Adrenal gland (tissue), 12 donors: ENCODE data around the gene ARHGAP22. TPM values are rescaled to one million over a fixed set of nuclear protein-coding genes. Genes with fewer than 3 reads are reported as not detected.

Experiments used
- DNase-seq, 7 donors: peaks; one replicate each; pipeline ENCODE4 v3.0.0-alpha.2; 2019 to 2020
- H3K27ac ChIP-seq, 5 donors: fragments of 200-600 bp; sonication (generic) in 4 of 5; 1 replicate in 3 of 5; 2 replicates in 2 of 5; pipeline versions ENCODE4 v1.5.1 to v1.8.0; 2016 to 2020; ENCODE audit warnings: mild to moderate bottlenecking in 1 of 5
- H3K27me3 ChIP-seq: fragments of 200-600 bp; 2 replicates; pipeline ENCODE4 v1.8.0; 2021
- H3K36me3 ChIP-seq, 2 donors: fragments of 200-600 bp; replicated peaks in 1 of 2; 1 replicate in 1 of 2; 2 replicates in 1 of 2; pipeline versions ENCODE4 v1.5.1 to v1.8.0; 2018 to 2022
- H3K4me1 ChIP-seq, 2 donors: fragments of 200-600 bp; replicated peaks in 1 of 2; 1 replicate in 1 of 2; 2 replicates in 1 of 2; pipeline versions ENCODE4 v1.5.1 to v1.8.0; 2018 to 2021
- H3K4me3 ChIP-seq, 4 donors: fragments of 200-600 bp; sonication (generic) in 3 of 4; one replicate each; pipeline ENCODE4 v1.5.1; 2016 to 2018
- H3K9me3 ChIP-seq, 3 donors: fragments of 200-600 bp; sonication (generic) in 1 of 3; replicated peaks in 1 of 3; 1 replicate in 2 of 3; 2 replicates in 1 of 3; pipeline versions ENCODE4 v1.5.1 to v1.8.0; 2016 to 2021
- POLR2A ChIP-seq, 2 donors: fragments of 450-650 bp; IDR thresholded peaks; one replicate each; pipeline ENCODE4 v1.6.1; 2017; ENCODE audit warnings: antibody characterized with exemption in 2 of 2, mild to moderate bottlenecking in 2 of 2, moderate library complexity in 1 of 2
- WGBS, 4 donors: extraction: QIAGEN DNeasy Blood & Tissue Kit in 2 of 4; methylation state at CpG; one replicate each; pipeline versions ENCODE4 v1.1.5 to v1.1.7; 2013 to 2017; 5-methylcytosine and 5-hydroxymethylcytosine counted together
- intact Hi-C, 2 donors: fragments of 100-400 bp; cut with DNase I; formaldehyde crosslinking; loops; one replicate each; pipeline versions ENCODE4 v1.14.1 to v1.15.0; 2022 to 2023
- polyA plus RNA-seq, 3 donors: library from polyadenylated mRNA; stranded (reverse); fragments of 200-250 nt in 2 of 3; fragments of 350-450 nt in 1 of 3; fragmentation: Illumina TruSeq in 1 of 3; extraction: RNeasy Lipid Tissue Mini Kit (QIAGEN cat#74804) in 1 of 3; gene quantifications; one replicate each; pipeline ENCODE4 v1.2.3, GENCODE V29; 2013 to 2014
- total RNA-seq, 9 donors: library from RNA; depleted of rRNA in 4 of 9; stranded (reverse); fragments of >200 nt in 4 of 9; fragments of 120-200 nt in 1 of 9; fragmentation: NEBNext Ultra II Directional in 1 of 9; extraction: Animal tissue kit (Norgen Biotek cat#: 25700) in 1 of 9; gene quantifications; one replicate each; pipeline versions ENCODE4 v1.1.0 to v1.2.4, GENCODE V29; 2013 to 2023
- TF ChIP-seq, protein P1 (sequence below), 6 experiments: fragments of 450-650 bp in 4 of 6; fragments of 200-600 bp in 2 of 6; sonication (generic) in 1 of 6; IDR thresholded peaks; 1 replicate in 5 of 6; 2 replicates in 1 of 6; pipeline versions ENCODE4 v1.5.1 to v1.8.0; 2016 to 2021; ENCODE audit warnings: antibody characterized with exemption in 6 of 6, mild to moderate bottlenecking in 2 of 6, moderate library complexity in 1 of 6
- donor health status: healthy with polysubstance abuse.
- donor health status: Bipolar disorder and iron deficiency.
- donor health status: DM: yes; HTN: yes; CAD: no.
- donor health status: DM: no; HTN: no; CAD: no.
- donor health status: DM: no; HTN: no; CAD: no.
- donor health status: DM: yes; HTN: yes; CAD: no.

Gene ARHGAP22
- total and polyA plus RNA-seq, 12 donors: 0.91 to 11.6 (median 4.6) TPM

DNA sequence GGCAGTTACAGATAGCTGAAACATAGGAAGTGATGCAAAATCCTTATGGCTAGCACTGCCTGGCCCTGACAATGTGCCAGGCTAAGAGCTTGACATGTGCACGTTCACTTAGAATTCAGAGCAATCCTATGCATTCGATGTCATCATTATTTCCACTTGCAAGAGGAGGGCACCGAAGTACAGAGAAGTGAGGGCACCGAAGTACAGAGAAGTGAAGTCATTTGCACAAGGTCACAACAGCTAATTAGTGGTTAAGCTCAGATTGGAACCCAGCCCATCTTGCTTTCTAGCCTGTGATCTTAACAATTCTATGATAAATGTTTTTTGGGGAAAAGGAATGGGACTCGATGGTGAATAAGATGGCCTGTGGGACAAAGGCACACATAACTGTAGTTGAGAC lies 73.4 kb downstream of the ARHGAP22 start:
- no peak for TF ChIP-seq POLR2A (IDR thresholded peaks at IDR 0.05)
- Histone ChIP-seq H3K36me3 (no peaks in the 10 kb centered on the region), H3K4me1 (no peaks in the 10 kb centered on the region), H3K4me3 (no peak overlapping the region), H3K27me3 (no peaks in the 10 kb centered on the region), H3K27ac (no peak overlapping the region), H3K9me3 (no peaks in the 10 kb centered on the region)
- no peak for DNase-seq
- intact Hi-C loops: no loop called here
- 26 to 84% (median 55%) methylated on average over 2 to 5 of the region's 5 CpGs for WGBS, 4 donors

DNA sequence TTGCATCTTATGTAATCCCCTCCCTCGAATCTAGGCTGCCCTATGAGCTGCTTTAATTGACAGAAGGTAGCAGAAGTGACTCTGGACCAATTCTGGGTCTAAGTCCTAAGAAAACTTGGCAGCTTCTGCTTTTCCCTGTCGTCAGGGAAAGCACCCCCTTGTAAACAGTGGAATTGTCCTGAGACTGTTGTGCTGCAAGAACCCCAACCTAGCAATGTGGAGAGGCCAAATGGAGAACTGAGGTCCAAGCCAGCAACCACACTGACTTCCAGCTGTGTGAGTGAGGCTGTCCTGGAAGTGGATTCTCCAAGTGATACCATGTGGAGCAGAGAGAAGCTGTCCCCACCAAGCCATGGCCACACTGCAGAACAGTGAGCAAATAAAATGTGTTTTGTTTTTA lies 75.5 kb downstream of the ARHGAP22 start:
- DNase-seq: peak in 1 of 7 donors; percentile 24
- Histone ChIP-seq H3K4me3 (no peak overlapping the region), H3K4me1 (no peaks in the 10 kb centered on the region), H3K36me3 (no peaks in the 10 kb centered on the region), H3K9me3 (no peaks in the 10 kb centered on the region), H3K27ac (no peak overlapping the region), H3K27me3 (no peaks in the 10 kb centered on the region)
- WGBS, 4 donors: 40 to 77% (median 65%) methylated on average over 2 of the region's 2 CpGs
- intact Hi-C loops: no loop called here
- TF ChIP-seq, protein P1, sequence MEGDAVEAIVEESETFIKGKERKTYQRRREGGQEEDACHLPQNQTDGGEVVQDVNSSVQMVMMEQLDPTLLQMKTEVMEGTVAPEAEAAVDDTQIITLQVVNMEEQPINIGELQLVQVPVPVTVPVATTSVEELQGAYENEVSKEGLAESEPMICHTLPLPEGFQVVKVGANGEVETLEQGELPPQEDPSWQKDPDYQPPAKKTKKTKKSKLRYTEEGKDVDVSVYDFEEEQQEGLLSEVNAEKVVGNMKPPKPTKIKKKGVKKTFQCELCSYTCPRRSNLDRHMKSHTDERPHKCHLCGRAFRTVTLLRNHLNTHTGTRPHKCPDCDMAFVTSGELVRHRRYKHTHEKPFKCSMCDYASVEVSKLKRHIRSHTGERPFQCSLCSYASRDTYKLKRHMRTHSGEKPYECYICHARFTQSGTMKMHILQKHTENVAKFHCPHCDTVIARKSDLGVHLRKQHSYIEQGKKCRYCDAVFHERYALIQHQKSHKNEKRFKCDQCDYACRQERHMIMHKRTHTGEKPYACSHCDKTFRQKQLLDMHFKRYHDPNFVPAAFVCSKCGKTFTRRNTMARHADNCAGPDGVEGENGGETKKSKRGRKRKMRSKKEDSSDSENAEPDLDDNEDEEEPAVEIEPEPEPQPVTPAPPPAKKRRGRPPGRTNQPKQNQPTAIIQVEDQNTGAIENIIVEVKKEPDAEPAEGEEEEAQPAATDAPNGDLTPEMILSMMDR (IDR thresholded peaks at IDR 0.05): no peak
- no peak for TF ChIP-seq POLR2A (IDR thresholded peaks at IDR 0.05)

DNA sequence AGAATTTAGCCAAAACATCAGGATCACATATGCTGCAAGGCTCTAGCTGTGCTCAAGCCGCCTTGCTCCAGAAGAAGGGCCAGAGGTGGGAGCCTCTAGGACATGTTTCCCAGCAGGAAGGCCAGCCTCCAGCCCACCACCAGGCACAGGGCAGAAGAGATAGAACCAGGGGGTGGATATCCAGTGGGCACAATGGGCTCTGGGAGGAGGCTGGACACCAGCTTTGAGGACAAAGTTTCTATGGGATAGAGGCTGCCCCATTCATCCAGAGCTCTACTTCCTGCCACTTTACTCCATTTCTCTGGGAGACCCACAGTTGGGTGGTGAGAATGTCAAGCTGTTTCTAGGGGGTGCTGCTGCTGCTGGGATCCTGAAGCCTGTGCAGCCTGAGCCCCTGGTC lies 77.1 kb downstream of the ARHGAP22 start:
- intact Hi-C loops: no loop called here
- H3K36me3 ChIP-seq: no peaks in the 10 kb centered on the region
- WGBS, 4 donors: 90 to 100% (median 93%) methylated on average over 1 of the region's 1 CpG
- H3K9me3 ChIP-seq: no peaks in the 10 kb centered on the region
- H3K4me3 ChIP-seq: no peak overlapping the region
- no peak overlapping the region for H3K27ac ChIP-seq
- peaks cover 7 to 11% of the 10 kb centered on the region in 2 donors for H3K4me1 ChIP-seq
- no peaks in the 10 kb centered on the region for H3K27me3 ChIP-seq
- DNase-seq: peak in 1 of 7 donors; percentile 24
- no peak for TF ChIP-seq POLR2A (IDR thresholded peaks at IDR 0.05)
- TF ChIP-seq, protein P1 (IDR thresholded peaks at IDR 0.05): no peak

DNA sequence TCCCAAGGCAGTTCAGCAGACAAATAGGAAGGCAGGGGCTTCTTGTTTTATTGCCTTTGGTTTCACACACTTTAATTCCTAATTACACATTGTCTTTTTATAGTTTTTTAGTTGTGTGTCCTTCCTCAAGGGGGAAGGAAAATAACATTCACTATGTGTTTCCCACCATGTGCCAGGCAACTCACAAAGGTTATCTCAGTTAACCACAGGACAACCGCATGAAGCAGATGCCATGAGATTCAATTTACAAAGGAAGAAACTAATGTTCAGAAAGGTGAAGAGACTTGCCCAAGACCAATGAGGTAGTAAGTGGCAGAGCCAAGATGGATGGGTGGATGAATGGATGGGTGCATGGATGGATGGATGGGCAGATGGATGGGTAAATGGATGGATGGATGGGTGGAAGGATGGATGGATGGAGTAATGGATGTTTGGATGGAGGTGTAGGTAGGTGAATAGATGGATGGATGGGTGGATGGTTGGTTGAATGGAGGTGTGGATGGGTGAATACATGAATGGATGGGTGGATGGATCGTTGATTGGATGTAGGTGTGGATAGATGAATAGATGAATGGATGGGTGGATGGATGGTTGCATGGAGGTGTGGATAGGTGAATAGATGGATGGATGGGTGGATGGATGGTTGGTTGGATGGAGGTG lies 77.9 kb downstream of the ARHGAP22 start:
- H3K36me3 ChIP-seq: no peaks in the 10 kb centered on the region
- TF ChIP-seq, protein P1 (IDR thresholded peaks at IDR 0.05): no peak
- no peak for TF ChIP-seq POLR2A (IDR thresholded peaks at IDR 0.05)
- H3K27me3 ChIP-seq: no peaks in the 10 kb centered on the region
- H3K4me1 ChIP-seq: peaks cover 7 to 12% of the 10 kb centered on the region in 2 donors
- H3K27ac ChIP-seq: no peak overlapping the region
- 82 to 87% (median 85%) methylated on average over 2 of the region's 2 CpGs for WGBS, 4 donors
- no peak for DNase-seq
- intact Hi-C loops: no loop called here
- no peak overlapping the region for H3K4me3 ChIP-seq
- no peaks in the 10 kb centered on the region for H3K9me3 ChIP-seq
